Measurements from ENCODE around the gene COL23A1. TPM values are rescaled to one million over a fixed set of nuclear protein-coding genes. Genes with fewer than 3 reads are reported as not detected.

Gene COL23A1
- total and polyA plus RNA-seq, 2 of the 8 experiments (the other 6 are each of a cell fraction or from before 2014, with no cell fraction given) = 3.1 to 4.7 TPM

- TF ChIP-seq TAF7 (optimal IDR thresholded peaks at IDR 0.05; ENCODE audit: borderline replicate concordance, low read depth, low read length) = no peak
- TF ChIP-seq FOSL1 (IDR thresholded peaks at IDR 0.05; ENCODE audit: insufficient read depth, low read depth, low read length) = no peak
- no peak for TF ChIP-seq CBX8 (IDR thresholded peaks at IDR 0.05; ENCODE audit: borderline replicate concordance, low read depth, low read length)
- no peak for TF ChIP-seq POLR2A (IDR thresholded peaks at IDR 0.05; ENCODE audit: control extremely low read depth in 1 of 2, low read depth in 2 of 2, low read length in 2 of 2)
- TF ChIP-seq CEBPB (IDR thresholded peaks at IDR 0.05; ENCODE audit: low read depth, low read length) = no peak
- TF ChIP-seq RFX5 (IDR thresholded peaks at IDR 0.05; ENCODE audit: borderline replicate concordance, low read depth, low read length) = no peak
- TF ChIP-seq SP2 (IDR thresholded peaks at IDR 0.05; ENCODE audit: low read length) = no peak
- TF ChIP-seq KDM5A (IDR thresholded peaks at IDR 0.05; ENCODE audit: low read length) = no peak
- no peak for TF ChIP-seq RNF2 (IDR thresholded peaks at IDR 0.05; ENCODE audit: borderline replicate concordance, low read depth, low read length, missing control alignments, poor library complexity, severe bottlenecking)
Measured at GRCh38 chr5:178357678-178358077, 232.5 kb downstream of the COL23A1 start (continued).

Data from H1 (cell line).